ENCODE results near the gene NMNAT3.

GRCh38 chr3:139555249-139555648 is 122.5 kb downstream of the NMNAT3 start:
- TF ChIP-seq CTCF (IDR thresholded peaks at IDR 0.05) (no peak), POLR2A (IDR thresholded peaks at IDR 0.05) (no peak)

Data from adrenal gland (tissue), 5 donors.